Endothelial cell of umbilical vein (primary cell): Measurements from ENCODE around the gene HDAC7.

Experiments used
- EZH2 ChIP-seq: IDR thresholded peaks from 2 replicates; pipeline ENCODE4 v1.6.1; 2012; ENCODE audit warnings: borderline replicate concordance, low read depth, mild to moderate bottlenecking, moderate library complexity, low read length, inconsistent platforms; ENCODE audit not compliant: severe bottlenecking
- POLR2A ChIP-seq: IDR thresholded peaks from 2 replicates; pipeline ENCODE4 v1.6.1; 2012; ENCODE audit warnings: low read depth, mild to moderate bottlenecking, control low read depth, low read length
- TF ChIP-seq, protein P1 (sequence below), 2 donors: IDR thresholded peaks; 1 replicate in 1 of 2; 2 replicates in 1 of 2; pipeline ENCODE4 v1.5.1; 2011; ENCODE audit warnings: low read length in 2 of 2, mild to moderate bottlenecking in 2 of 2, moderate library complexity in 2 of 2, control low read depth in 1 of 2, inconsistent platforms in 1 of 2, low read depth in 1 of 2; ENCODE audit not compliant: insufficient read depth in 1 of 2; ENCODE audit errors: extremely low read depth in 1 of 2

DNA sequence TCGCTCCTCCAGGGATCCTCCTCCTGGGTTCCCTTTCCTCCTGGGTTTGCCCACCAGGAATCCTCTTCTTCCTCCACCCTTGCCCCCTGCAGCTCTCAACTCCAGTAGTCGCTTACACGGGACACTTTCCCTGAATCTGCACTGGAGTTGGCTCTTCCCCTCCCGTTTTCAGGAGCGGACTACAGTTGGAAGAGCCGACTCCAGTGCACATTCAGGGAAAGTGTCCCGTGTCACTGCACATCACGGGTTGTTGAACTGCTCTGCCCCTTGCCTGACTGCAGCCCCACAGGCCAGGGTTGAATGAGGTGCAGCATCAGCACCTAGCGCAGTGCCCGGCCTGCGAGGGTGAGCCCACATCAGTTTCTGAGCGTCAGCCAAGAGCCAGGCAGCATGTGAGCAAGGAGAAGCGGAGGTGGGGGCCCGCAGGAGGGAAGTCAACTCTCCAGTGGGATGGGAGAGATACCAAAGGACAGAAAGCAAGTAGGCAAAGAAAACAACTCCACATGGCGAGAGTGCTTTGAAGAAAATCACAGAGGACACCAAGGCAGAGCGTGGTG, 74.1 kb downstream of the HDAC7 start:
- TF ChIP-seq EZH2, result no peak
- TF ChIP-seq, protein P1, sequence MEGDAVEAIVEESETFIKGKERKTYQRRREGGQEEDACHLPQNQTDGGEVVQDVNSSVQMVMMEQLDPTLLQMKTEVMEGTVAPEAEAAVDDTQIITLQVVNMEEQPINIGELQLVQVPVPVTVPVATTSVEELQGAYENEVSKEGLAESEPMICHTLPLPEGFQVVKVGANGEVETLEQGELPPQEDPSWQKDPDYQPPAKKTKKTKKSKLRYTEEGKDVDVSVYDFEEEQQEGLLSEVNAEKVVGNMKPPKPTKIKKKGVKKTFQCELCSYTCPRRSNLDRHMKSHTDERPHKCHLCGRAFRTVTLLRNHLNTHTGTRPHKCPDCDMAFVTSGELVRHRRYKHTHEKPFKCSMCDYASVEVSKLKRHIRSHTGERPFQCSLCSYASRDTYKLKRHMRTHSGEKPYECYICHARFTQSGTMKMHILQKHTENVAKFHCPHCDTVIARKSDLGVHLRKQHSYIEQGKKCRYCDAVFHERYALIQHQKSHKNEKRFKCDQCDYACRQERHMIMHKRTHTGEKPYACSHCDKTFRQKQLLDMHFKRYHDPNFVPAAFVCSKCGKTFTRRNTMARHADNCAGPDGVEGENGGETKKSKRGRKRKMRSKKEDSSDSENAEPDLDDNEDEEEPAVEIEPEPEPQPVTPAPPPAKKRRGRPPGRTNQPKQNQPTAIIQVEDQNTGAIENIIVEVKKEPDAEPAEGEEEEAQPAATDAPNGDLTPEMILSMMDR (IDR thresholded peaks at IDR 0.05; ENCODE audit: extremely low read depth in 1 of 2, insufficient read depth in 1 of 2, low read depth in 1 of 2, low read length in 2 of 2), result no peak
- no peak for TF ChIP-seq POLR2A
